HG03558 (cell line): ENCODE results near the gene CTPS2.
"Not testable (repeated sequence)": the region's sequence is repeated elsewhere in the genome, so short reads cannot be mapped to it uniquely, and the experiment has no call there.

Experiments used
- ATAC-seq: cut with Tn5 transposase; IDR thresholded peaks from one replicate; pipeline ENCODE4 v1.9.1; 2021; ENCODE audit warnings: moderate number of reproducible peaks; ENCODE audit not compliant: unreplicated experiment; ENCODE audit errors: extremely low read depth

CTPS2 gene

DNA sequence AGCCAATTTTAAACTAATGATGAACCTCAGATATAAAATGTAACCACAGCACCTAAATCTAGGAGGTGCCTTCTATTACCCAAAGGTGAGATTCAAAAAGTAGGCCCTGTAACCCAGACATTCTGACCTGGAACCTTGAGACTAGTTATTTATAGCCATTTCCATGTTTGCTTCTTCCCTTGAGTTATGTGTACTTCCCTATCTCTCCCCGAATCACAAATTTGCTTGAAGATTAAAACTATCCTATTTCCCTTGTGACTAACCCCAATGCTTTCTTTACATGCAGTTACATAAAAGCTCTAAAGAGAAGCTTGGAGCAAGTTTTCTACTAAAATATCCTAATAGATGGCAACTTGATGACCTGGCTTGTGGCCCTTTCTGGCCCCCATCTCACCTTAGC lies 95.1 kb downstream of the CTPS2 start:
- ATAC-seq: no peak

DNA sequence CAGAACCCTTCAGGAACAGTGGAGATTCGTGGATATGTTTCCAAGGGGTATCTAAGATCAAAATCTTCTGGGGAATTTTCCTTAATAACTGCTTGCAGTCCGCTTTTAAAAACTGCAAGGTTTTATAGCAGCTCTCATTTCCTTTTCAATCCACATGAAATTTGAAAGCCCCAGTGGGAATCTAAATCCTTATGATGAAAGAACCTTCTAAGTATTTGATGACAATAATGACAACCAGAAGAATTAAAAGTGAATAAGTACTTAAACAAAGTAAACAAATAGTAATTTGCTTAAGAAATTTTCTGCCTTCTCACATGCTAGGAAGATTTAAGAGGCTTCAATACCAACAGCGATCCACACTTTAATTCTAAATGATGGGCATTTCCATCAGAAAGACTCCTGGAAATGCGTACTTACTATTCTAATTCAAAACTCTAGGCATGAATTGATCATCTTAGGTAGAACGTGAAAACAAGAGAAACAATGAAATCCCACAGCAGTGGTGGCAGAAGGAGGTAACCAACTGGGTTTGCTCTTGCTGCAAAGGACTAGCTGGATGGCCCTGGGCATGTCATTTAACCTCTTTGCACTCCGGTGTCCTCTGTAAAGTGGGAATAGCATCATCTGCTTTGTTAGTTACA lies 100.1 kb downstream of the CTPS2 start:
- ATAC-seq: no peak

DNA sequence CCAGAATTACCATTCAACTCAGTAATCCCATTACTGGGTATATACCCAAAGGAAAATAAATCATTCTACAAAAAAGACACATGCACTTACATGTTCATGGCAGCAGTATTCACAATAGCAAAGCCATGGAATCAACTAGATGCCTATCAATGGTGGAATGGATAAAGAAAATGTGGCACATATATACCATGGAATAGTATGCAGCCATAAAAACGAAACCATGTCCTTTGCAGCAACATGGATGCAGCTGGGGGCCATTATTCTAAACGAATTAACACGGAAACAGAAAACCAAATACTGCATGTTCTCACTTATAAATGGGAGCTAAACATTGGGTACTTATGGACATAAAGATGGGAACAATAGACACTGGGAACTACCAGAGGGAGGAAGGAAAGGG lies 101.8 kb downstream of the CTPS2 start:
- not testable (repeated sequence) for ATAC-seq

DNA sequence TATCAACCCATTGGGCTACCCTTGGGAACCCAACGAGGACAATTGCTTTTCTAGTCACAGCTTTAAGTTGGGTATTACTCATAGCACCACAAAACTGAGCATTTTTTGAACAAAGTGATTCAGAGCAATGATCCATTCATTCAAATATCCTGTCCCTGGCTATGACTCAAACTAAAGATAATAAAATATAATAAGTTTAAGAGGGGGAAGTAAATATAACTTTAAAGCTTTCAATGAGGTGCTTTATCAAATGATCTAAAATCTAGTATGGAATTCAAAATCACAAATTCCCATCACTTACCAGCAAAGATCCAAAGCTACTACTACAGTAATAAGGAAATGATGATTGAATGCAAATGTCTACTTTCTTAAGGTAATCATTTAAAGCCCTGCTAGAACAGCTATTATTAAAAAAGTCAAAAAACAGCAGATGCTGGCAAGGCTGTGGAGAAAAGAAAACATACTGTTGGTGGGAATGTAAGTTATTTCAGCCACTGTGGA lies 102.3 kb downstream of the CTPS2 start:
- no peak for ATAC-seq

DNA sequence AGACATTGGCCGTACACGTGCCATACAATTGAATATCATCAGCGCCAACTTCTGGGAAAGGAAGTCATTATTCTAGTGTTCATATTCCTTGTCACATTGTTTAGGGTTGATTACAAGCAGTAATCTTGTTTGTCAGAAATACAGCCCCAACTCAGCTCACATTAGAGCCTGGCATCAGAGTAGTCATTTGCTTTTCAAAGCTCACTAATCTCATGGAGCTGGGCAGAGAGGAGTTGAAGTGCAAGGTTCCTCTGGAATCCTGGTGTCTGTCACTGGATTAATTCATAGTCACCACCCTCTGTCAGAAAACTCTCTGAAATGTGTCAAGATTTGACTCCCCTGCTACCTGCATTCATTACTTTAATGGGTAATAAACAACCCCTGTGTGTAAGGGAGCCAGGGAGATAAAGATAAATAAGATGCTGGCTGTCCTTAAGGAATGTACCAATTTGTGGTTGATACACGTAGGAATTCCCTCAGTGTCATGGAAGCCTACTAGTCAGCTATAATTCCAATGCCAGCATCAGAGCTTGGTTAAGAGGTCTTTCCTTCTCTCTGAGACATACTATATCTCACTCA lies 106.2 kb downstream of the CTPS2 start:
- ATAC-seq: no peak

DNA sequence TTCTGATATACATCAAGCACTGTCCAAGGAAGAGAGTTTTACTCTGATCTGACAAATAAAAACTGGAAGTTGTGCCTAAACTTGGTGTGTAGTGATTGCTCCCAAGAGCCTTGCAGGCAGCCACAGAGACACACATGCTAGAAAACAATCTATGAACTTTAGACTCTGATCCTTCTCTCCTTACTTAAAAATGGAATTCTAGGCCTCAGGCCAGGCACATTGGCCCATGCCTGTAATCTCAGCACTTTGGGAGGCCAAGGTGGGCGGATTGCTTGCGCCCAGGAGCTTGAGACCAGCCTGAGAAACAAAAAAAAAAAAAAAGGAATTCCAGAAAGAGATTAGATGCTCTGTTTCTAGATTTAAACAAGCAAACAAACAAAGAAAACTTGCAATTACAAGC lies 108.1 kb downstream of the CTPS2 start:
- ATAC-seq: no peak

DNA sequence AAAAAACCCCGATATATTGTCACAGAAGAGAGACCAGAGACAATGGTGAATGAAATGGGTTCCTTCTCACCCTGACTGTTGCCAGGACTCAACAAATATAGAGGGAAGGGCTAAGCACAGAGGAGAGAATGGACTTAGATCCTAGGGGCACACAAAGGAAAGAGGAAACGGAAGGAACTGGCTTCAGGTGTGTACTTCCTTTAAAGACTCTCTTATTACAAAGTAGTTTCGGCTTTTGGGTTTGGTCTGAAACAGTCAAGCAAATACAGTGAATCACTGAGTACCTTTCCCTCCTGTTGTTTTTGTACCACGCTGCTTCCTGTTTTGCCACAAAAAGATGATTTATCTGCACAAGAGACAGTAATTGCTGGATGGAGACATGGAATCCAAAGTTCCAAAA lies 108.6 kb downstream of the CTPS2 start:
- ATAC-seq: no peak

DNA sequence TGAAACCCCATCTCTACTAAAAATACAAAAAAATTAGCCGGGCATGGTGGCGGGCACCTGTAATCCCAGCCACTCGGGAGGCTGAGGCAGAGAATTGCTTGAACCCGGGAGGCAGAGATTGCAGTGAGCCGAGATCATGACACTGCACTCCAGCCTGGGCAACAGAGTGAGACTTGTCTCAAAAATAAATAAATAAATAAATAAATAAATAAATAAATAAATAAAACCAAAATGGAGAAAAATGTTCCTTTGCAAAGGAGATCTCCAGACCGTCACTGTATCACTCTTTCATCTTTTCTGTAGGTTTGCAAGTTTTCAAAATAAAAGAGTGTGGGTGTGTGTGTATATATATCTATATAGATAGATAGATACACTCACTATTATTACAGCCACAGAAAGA lies 109.2 kb downstream of the CTPS2 start:
- not testable (repeated sequence) for ATAC-seq

DNA sequence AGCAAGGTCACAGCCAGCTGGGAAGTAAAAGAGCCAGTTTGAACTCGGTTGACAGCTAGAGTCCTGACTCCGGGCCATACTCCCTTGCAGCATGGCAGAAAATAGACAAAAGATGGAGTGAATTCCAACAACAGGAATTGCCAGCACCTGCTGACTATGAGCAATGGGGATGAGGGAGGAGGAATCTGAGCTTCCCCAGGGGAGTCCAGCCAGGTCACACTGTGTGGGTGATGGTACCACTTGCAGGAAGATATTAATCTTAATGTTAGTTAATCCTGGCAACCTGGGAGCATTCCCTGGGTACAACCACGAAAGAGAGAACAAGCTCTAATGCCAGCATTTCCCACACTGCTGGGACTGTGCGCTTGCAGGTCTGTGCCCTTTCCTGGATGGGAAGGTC lies 110.6 kb downstream of the CTPS2 start:
- ATAC-seq: no peak

DNA sequence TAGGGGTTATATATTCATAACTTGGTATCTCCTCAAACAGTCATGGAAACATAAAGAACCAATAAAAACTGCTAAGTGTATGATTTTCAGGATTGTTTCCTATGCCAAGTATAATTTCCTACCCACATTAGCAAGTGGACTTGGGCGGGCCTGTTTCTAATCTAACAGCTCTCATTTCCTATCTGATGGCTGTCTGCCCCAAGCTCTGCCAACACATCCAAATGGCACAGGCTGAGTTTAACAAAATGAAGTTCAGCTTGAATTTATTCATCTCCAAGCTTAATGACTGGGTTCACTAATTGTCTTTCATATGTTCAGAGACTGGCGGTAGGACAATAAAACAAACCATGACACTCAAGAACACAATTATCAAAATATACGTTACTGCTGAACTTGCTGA lies 118.0 kb downstream of the CTPS2 start:
- no peak for ATAC-seq

DNA sequence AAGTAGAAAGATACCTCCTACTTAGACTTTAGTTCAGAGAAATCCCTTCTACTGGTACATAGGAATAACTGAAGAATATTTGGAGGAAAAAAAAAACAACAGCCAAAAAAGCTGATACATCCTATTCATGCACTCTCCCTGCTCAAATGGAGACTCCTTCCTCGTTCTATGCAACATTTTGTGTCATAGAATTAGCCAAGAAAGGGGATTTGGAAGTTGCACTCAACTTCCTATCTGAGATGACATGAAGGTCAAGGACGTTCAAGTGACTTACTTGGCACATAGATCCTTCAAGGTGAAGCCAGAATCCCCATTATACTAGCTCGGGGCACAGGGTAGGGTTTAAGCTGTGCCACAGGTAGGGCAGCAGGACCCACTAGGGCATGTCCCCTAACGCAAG lies 118.7 kb downstream of the CTPS2 start:
- ATAC-seq: no peak

DNA sequence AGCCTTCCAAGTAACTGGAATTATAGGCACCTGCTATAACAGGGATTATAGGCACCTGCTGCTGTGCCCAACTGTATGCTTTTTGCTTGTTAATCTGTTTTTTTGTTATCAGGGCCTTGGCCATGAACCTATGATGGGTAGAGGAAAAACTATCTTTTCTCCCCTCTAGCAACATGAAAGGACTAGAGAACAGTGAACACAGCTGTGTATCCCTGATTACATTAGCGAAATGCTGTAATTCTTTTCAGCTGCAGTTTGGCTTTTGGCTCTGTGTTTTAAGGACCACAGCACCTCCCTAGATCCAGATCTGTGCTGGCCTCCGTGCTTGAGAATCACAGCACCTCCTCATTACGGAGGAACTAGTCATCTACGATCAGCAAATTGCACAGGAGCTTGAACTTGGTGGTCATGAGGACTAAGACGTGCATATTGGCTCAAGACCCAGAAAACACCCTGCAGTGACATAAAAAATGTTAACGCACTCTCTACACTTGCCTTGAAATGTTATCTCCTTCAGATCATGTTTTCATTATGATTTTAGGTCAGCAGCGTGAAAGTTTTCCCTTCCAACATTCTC lies 120.2 kb downstream of the CTPS2 start:
- ATAC-seq: no peak

DNA sequence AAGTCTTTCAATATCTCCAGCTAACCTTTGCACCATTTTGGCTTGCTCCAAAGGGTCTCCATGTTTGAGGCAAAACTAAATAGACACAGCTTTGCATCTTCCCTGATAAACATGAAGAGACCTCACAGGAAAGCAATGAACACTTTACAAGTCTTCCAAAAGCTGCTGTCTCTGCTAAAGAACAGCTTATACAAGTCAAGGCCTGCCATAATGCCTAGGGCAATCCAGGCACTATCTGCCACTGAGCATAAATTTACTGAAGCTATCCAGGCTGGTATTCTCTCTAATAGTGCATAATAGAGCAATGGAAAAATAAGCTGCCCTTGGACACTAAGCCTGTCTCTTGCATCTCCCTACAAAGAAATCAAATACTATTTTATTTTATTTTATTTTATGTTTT lies 122.6 kb downstream of the CTPS2 start:
- ATAC-seq: no peak

DNA sequence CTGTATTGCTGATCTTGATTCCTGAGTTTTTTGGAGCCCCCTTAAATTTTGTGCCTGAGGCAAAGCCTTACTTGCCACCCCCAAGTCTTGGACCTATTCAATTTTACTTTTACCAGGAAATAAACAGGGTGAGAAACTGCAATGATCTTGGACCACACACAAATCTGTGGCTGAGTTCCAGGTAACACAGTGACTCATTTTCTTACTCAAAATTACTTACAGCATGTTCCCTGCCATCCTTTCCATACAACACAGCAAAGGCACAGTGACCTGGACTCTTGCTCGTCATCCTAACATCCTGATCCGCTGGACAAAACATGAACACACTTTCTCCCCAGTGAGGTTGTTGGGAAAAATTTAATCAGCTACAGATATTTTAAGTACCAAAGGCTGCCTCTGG lies 123.3 kb downstream of the CTPS2 start:
- no peak for ATAC-seq

DNA sequence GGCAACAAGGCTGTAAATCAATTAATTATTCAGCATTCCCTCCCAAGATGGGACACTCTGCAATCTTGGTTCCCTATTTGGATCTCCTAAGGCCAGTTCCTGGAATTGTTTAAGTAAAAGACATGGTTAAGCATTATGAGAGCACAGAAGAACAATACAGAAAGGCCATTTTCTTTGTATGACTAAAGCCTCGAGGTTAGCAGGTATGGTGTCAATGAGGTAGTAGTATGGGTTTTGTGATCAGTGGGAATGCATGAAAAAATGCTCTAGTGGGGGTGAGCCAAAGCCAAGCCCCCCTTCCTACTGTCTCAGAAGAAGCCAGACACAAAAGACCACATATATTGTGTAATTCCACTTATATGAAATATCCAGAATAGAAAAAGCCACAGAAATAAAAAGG lies 124.2 kb downstream of the CTPS2 start:
- no peak for ATAC-seq

DNA sequence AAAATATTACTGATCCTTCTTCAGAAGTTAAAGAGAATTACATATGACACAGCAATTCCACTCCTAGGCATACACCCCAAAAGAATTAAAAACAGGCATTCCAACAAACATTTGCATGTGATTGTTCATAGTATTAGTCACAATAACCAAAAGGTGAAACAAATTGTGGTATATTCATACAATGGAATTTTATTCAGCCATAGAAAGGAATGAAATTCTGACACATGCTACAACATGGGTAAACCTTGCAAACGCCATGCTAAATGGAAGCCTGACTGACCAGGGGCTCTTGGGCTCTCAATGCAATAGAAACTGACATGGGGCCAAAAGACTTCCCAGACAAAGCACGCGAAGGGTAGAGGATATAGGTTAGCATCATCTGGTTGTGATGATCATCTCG lies 124.6 kb downstream of the CTPS2 start:
- ATAC-seq: no peak

DNA sequence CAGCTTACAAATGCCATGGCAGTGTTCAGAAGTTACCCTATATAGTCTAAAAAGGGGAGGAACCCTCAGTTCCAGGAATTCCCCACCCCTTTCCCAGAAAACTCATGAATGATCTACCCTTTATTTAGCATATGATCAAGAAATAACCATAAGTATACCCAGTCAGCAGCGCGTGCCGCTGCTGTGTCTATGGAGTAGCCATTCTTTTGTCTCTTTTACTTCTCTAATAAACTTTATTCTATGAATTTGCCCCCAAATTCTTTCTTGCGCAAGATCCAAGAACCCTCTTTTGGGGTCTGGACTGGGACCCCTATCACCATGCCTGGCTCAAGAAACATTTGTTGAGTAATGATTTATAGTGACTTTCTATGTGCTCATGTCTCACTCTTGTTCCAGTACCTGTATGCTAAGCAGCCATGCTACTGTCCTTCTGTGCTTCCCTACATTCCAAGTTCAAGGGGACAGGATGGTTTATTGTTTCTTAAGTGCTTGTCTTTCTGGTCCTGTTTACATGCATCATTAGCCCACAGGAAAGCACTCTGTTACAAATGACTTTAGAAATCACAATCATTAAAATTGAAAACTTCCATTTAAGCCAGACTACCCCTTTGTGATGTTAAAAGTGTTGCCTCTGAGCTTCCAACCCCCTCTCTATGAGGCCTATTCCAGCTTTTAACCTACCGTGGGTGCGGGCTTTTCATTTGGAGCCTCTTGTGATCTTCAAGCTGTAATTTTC lies 125.9 kb downstream of the CTPS2 start:
- ATAC-seq: no peak

DNA sequence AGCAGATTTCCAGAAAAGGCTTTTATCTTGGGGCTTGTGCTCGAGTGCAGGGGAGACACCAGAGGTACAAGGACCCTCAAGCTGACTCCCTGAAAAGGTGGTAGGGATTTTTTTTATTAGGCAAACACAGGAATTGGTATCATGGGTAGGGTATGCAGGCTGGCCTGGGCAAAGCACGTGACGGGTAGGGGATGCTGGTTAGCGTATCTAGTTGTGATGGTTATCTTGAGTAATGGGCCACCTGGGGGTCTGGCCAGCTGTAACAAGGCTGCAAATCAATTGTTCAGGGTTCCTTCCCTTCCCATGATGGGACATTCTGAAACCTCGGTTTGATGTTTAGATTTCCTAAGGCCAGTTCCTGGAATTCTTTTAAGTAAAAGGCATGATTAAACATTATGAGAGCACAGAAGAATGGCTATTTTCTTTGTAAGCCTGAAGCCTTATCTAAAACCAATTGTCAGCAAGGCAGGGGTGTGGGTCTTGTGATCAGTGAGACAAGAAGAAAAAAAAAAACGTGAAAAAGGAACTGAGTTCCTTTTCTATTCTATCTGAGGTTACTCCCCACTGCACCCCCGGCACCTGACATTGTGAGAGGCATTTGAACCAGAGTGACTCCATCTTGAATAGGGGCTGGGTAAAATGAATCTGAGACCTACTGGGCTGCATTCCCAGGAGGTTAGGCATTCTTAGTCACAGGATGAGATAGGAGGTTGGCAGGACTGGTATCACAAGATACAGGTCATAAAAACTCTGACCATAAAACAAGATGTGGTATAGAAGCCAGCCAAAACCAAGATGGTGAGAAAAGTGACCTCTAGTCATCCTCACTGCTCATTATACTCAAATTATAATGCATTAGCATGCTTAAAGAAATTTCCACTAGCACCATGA lies 126.7 kb downstream of the CTPS2 start:
- ATAC-seq: no peak

DNA sequence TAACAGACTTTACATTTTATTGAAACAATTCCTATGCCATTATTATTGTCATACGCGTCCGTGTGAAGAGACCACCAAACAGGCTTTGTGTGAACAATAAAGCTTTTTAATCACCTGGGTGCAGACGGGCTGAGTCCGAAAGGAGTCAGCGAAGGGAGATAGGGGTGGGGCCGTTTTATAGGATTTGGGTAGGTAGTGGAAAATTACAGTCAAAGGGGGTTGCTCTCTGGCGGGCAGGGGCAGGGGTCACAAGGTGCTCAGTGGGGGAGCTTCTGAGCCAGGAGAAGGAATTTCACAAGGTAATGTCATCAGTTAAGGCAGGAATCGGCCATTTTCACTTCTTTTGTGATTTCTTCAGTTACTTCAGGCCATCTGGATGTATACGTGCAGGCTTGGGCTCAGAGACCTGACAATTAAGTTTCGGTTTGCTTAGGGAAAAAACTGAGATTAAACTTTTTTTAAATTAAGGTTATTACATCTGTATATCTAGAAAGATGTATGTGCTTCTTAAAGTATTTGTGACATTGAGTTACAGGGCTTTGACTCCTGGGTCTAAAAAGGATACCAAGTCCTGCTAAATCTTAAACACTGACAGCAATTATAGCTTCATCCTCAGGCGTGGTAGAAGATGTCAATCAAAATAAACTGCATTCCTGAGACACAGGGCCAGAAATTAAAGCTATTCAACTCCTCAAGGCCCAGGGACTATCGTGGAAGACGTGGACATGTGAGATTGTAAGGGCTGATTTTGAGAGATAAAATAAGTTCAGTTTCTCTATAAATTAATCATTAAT lies 132.3 kb downstream of the CTPS2 start:
- ATAC-seq: not testable (repeated sequence)

DNA sequence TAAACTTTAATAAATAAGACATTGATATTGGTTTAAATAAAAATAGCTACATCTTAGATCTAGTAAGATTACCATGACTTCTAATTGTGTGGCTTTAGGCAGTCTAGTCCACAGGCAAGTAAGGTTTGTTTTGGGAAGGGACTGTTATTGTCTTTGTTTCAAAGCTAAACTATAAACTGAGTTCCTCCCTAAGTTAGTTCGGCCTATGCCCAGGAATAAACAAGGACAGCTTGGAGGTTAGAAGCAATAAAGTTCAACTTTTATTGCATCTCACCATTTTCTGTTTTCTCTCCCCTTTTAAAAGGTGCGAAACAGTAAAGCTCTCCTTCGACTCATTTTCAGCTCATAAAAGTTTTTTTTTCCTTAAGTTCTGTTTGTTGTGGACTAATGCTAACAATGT lies 133.0 kb downstream of the CTPS2 start:
- ATAC-seq: no peak
